ENCODE results near the gene MYBPC3.

DNA sequence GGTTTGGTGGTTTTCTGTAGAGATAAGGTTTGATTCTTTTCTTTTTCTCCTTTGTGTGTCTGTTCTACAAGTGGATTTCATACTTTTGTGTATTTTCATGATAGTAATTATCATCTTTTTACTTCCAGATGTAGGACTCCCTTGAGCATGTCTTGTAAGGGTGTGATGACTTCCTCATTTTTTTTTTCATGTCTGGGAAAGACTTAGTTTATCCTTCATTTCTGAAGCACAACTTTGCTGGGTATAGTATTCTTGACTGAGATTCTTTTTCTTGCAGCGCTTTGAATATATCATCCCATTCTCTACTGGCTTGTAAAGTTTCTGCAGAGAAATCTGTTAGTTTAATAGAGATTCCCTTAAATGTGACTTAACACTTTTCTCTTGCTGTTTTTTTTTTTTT, 49.6 kb downstream of the MYBPC3 start:
- TF ChIP-seq POLR2A (IDR thresholded peaks at IDR 0.05; ENCODE audit: low read depth, low read length) (no peak), TAF1 (IDR thresholded peaks at IDR 0.05; ENCODE audit: low read depth, low read length) (no peak), POLR2AphosphoS5 (IDR thresholded peaks at IDR 0.05; ENCODE audit: low read depth, low read length) (no peak)
